Activated T-cell treated with anti-CD3 and anti-CD28 coated beads for 48 hours (primary cell): Measurements from ENCODE around the gene PACS1.
A peak's percentile ranks its signal among the peaks of the same experiment; 100 is the strongest.

Source experiments
- DNase-seq: peaks from one replicate; pipeline ENCODE4 v3.0.0-alpha.2; 2020; ENCODE audit warnings: low read depth

The PACS1 gene

GRCh38 chr11:66259225-66259624 lies 189.2 kb downstream of the PACS1 start:
- DNase-seq, result no peak

GRCh38 chr11:66259956-66260355 lies 189.9 kb downstream of the PACS1 start:
- DNase-seq, result no peak

- no peak for DNase-seq
Measured at GRCh38 chr11:66261578-66261977, 191.5 kb downstream of the PACS1 start.

- DNase-seq, result no peak
Measured at GRCh38 chr11:66262191-66262590, 192.1 kb downstream of the PACS1 start.

- no peak for DNase-seq
Measured at GRCh38 chr11:66262696-66263095, 192.6 kb downstream of the PACS1 start.

GRCh38 chr11:66263231-66263630 lies 193.2 kb downstream of the PACS1 start:
- no peak for DNase-seq

- no peak for DNase-seq
Measured at GRCh38 chr11:66263785-66264184, 193.7 kb downstream of the PACS1 start.

- no peak for DNase-seq
Measured at GRCh38 chr11:66264383-66264782, 194.3 kb downstream of the PACS1 start.

GRCh38 chr11:66264914-66265313 lies 194.8 kb downstream of the PACS1 start:
- DNase-seq, result peak; percentile 44

GRCh38 chr11:66265531-66266377 lies 195.7 kb downstream of the PACS1 start:
- no peak for DNase-seq

- DNase-seq, result no peak
Measured at GRCh38 chr11:66266378-66267038, 196.4 kb downstream of the PACS1 start.

GRCh38 chr11:66267039-66267378 lies 196.9 kb downstream of the PACS1 start:
- DNase-seq, result no peak

GRCh38 chr11:66267379-66268243 lies 197.5 kb downstream of the PACS1 start:
- peak; percentile 86 for DNase-seq

- DNase-seq, result peak; percentile 100
Measured at GRCh38 chr11:66268244-66268951, 198.3 kb downstream of the PACS1 start, which contains the start of gene RAB1B. TSS of gene RAB1B (plus strand) at chr11:66268639. CDS start at chr11:66268680, 41 bp downstream.

- DNase-seq, result no peak
Measured at GRCh38 chr11:66268952-66269905, 199.2 kb downstream of the PACS1 start.

GRCh38 chr11:66271816-66272215 lies 201.7 kb downstream of the PACS1 start:
- DNase-seq, result no peak

- no peak for DNase-seq
Measured at GRCh38 chr11:66272596-66272995, 202.5 kb downstream of the PACS1 start.

GRCh38 chr11:66274219-66274618 lies 204.1 kb downstream of the PACS1 start:
- no peak for DNase-seq

GRCh38 chr11:66275396-66275795 lies 205.3 kb downstream of the PACS1 start:
- DNase-seq, result no peak

GRCh38 chr11:66275984-66276612 lies 206.0 kb downstream of the PACS1 start:
- DNase-seq, result no peak
